Posterior cingulate gyrus (tissue), 11 donors: ENCODE results near the gene PROK1.
A peak's percentile ranks its signal among the peaks of the same experiment; 100 is the strongest.

Source experiments
- DNase-seq, 10 donors: peaks; one replicate each; pipeline versions ENCODE4 v3.0.0 to v3.0.0-alpha.2; 2020 to 2021; ENCODE audit warnings: mixed read lengths in 3 of 10
- intact Hi-C: fragments of 100-400 bp; cut with DNase I; formaldehyde crosslinking; loops from one replicate; pipeline ENCODE4 v1.15.1; 2023

PROK1 gene

GRCh38 chr1:110504226-110504625 is 53.3 kb downstream of the PROK1 start:
- intact Hi-C loops = no loop called here
- DNase-seq = peak in 2 of 10 donors; percentile 51 to 59

- intact Hi-C loops = no loop called here
- DNase-seq = peak in 1 of 10 donors; percentile 4
Observed at GRCh38 chr1:110505596-110505995, 54.6 kb downstream of the PROK1 start.

- intact Hi-C loops = no loop called here
- DNase-seq = peak in 1 of 10 donors; percentile 12
Observed at GRCh38 chr1:110506541-110506940, 55.6 kb downstream of the PROK1 start.
